Astrocyte (in vitro differentiated cells and primary cell): ENCODE data around the gene PEAK3. TPM values are rescaled to one million over a fixed set of nuclear protein-coding genes. Genes with fewer than 3 reads are reported as not detected.

Source experiments
- DNase-seq: peaks from one replicate; pipeline ENCODE4 v3.0.0-alpha.2; 2010; ENCODE audit warnings: low read depth
- FAIRE-seq: peaks from 2 replicates; lab custom pipeline; 2011; peaks lifted over from hg19 to GRCh38; lab: Jason Lieb, UNC
- H2AFZ ChIP-seq: 2 replicates; pipeline ENCODE4 v1.6.0; 2012; ENCODE audit warnings: low read depth, low read length, inconsistent platforms
- H3K27ac ChIP-seq: 2 replicates; pipeline ENCODE4 v1.5.1; 2011; ENCODE audit warnings: low read depth, low read length, inconsistent platforms
- H3K27me3 ChIP-seq: 2 replicates; pipeline ENCODE4 v1.6.0; 2011; ENCODE audit warnings: low read length, inconsistent platforms; ENCODE audit not compliant: insufficient read depth
- H3K36me3 ChIP-seq: 2 replicates; pipeline ENCODE4 v1.5.1; 2011; ENCODE audit warnings: low read length, inconsistent platforms; ENCODE audit not compliant: insufficient read depth
- H3K4me1 ChIP-seq: 2 replicates; pipeline ENCODE4 v1.5.1; 2011; ENCODE audit warnings: low read length, inconsistent platforms; ENCODE audit not compliant: insufficient read depth
- H3K4me2 ChIP-seq: 2 replicates; pipeline ENCODE4 v1.6.0; 2012; ENCODE audit warnings: low read length, inconsistent platforms
- H3K4me3 ChIP-seq: 2 replicates; pipeline ENCODE4 v1.5.1; 2011; ENCODE audit warnings: low read depth, mild to moderate bottlenecking, low read length, inconsistent platforms; ENCODE audit not compliant: insufficient read depth
- H3K79me2 ChIP-seq: 2 replicates; pipeline ENCODE4 v1.6.0; 2012; ENCODE audit warnings: mild to moderate bottlenecking, low read length, inconsistent platforms; ENCODE audit not compliant: insufficient read depth
- H3K9ac ChIP-seq: 2 replicates; pipeline ENCODE4 v1.6.0; 2012; ENCODE audit warnings: mild to moderate bottlenecking, low read length, inconsistent platforms
- H3K9me3 ChIP-seq: 2 replicates; pipeline ENCODE4 v1.5.1; 2012; ENCODE audit warnings: low read depth, mild to moderate bottlenecking, low read length, inconsistent platforms; ENCODE audit not compliant: insufficient read depth
- H4K20me1 ChIP-seq: 2 replicates; pipeline ENCODE4 v1.6.0; 2012; ENCODE audit warnings: low read length, inconsistent platforms; ENCODE audit not compliant: insufficient read depth
- H3K27ac Mint-ChIP-seq: one replicate; pipeline ENCODE4 v1.8.0; 2021; ENCODE audit warnings: mild to moderate bottlenecking, mixed read lengths; ENCODE audit not compliant: unreplicated experiment
- H3K27me3 Mint-ChIP-seq: one replicate; pipeline ENCODE4 v1.8.0; 2021; ENCODE audit warnings: low read depth, mixed read lengths; ENCODE audit not compliant: unreplicated experiment
- H3K36me3 Mint-ChIP-seq: one replicate; pipeline ENCODE4 v1.8.0; 2021; ENCODE audit warnings: low read depth, mixed read lengths; ENCODE audit not compliant: unreplicated experiment
- H3K4me1 Mint-ChIP-seq: one replicate; pipeline ENCODE4 v1.8.0; 2021; ENCODE audit warnings: low read depth, mixed read lengths; ENCODE audit not compliant: unreplicated experiment
- H3K4me3 Mint-ChIP-seq: one replicate; pipeline ENCODE4 v1.8.0; 2021; ENCODE audit warnings: mild to moderate bottlenecking, moderate library complexity, mixed read lengths; ENCODE audit not compliant: unreplicated experiment
- H3K9me3 Mint-ChIP-seq: one replicate; pipeline ENCODE4 v1.8.0; 2021; ENCODE audit warnings: mild to moderate bottlenecking, mixed read lengths; ENCODE audit not compliant: unreplicated experiment
- EZH2 ChIP-seq: IDR thresholded peaks from 2 replicates; pipeline ENCODE4 v1.6.1; 2012; ENCODE audit warnings: mild to moderate bottlenecking, low read length, inconsistent platforms; ENCODE audit not compliant: insufficient read depth
- total RNA-seq: library from RNA; stranded (reverse); gene quantifications from 2 replicates; pipeline ENCODE4 v1.2.1, GENCODE V29; 2021
- TF ChIP-seq, protein P1 (sequence below): IDR thresholded peaks from 2 replicates; pipeline ENCODE4 v1.5.1; 2011; ENCODE audit warnings: low read depth, mild to moderate bottlenecking, inconsistent platforms, low read length, moderate library complexity; ENCODE audit not compliant: insufficient read depth

Gene PEAK3
- total RNA-seq, 1 donor from 2014 or later: 0.18 TPM

DNA sequence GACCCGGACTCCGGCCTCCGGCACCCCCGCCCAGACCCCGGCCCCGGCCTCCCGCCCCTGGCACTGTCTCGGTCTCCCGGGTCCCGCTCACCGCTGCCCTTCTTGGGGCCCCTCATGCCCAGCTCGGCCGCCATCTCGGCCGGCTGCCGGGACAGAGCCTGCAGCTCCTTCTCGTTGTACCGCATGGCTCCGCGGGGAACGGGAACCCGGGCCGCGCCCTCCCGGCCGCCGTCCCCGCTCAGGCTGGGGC is 46.0 kb downstream of the PEAK3 start:
- Histone ChIP-seq H4K20me1 (peaks cover 81% of the 10 kb centered on the region), H2AFZ (no peak overlapping the region), H3K4me3 (peak overlapping the region; percentile 81), H3K4me1 (peaks cover 63% of the 10 kb centered on the region), H3K9me3 (no peaks in the 10 kb centered on the region), H3K9ac (peak overlapping the region; percentile 93), H3K27ac (peak overlapping the region; percentile 89), H3K27me3 (no peaks in the 10 kb centered on the region), H3K36me3 (peaks cover 9% of the 10 kb centered on the region), H3K4me2 (peak overlapping the region; percentile 93), H3K79me2 (peaks cover 89% of the 10 kb centered on the region)
- TF ChIP-seq EZH2: no peak
- no peaks in the 10 kb centered on the region for H3K9me3 Mint-ChIP-seq
- peaks cover 33% of the 10 kb centered on the region for H3K4me1 Mint-ChIP-seq
- no peak for DNase-seq
- no peak for FAIRE-seq
- H3K27ac Mint-ChIP-seq: no peak overlapping the region
- H3K4me3 Mint-ChIP-seq: peak overlapping the region; percentile 95
- peaks cover 3% of the 10 kb centered on the region for H3K36me3 Mint-ChIP-seq
- H3K27me3 Mint-ChIP-seq: no peaks in the 10 kb centered on the region

- Mint-ChIP-seq H3K4me1 (peaks cover 30% of the 10 kb centered on the region), H3K27ac (peak overlapping the region; percentile 80), H3K27me3 (no peaks in the 10 kb centered on the region), H3K36me3 (peaks cover 3% of the 10 kb centered on the region), H3K9me3 (no peaks in the 10 kb centered on the region), H3K4me3 (peak overlapping the region; percentile 97)
- DNase-seq (no peak), FAIRE-seq (no peak)
- no peak for TF ChIP-seq EZH2
- TF ChIP-seq, protein P1, sequence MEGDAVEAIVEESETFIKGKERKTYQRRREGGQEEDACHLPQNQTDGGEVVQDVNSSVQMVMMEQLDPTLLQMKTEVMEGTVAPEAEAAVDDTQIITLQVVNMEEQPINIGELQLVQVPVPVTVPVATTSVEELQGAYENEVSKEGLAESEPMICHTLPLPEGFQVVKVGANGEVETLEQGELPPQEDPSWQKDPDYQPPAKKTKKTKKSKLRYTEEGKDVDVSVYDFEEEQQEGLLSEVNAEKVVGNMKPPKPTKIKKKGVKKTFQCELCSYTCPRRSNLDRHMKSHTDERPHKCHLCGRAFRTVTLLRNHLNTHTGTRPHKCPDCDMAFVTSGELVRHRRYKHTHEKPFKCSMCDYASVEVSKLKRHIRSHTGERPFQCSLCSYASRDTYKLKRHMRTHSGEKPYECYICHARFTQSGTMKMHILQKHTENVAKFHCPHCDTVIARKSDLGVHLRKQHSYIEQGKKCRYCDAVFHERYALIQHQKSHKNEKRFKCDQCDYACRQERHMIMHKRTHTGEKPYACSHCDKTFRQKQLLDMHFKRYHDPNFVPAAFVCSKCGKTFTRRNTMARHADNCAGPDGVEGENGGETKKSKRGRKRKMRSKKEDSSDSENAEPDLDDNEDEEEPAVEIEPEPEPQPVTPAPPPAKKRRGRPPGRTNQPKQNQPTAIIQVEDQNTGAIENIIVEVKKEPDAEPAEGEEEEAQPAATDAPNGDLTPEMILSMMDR: no peak
- H4K20me1 ChIP-seq: peaks cover 78% of the 10 kb centered on the region
- H2AFZ ChIP-seq: no peak overlapping the region
- H3K79me2 ChIP-seq: peaks cover 85% of the 10 kb centered on the region
- no peaks in the 10 kb centered on the region for H3K9me3 ChIP-seq
- no peaks in the 10 kb centered on the region for H3K27me3 ChIP-seq
- H3K4me1 ChIP-seq: peaks cover 58% of the 10 kb centered on the region
- peak overlapping the region; percentile 93 for H3K4me2 ChIP-seq
- peak overlapping the region; percentile 93 for H3K9ac ChIP-seq
- peak overlapping the region; percentile 89 for H3K27ac ChIP-seq
- H3K36me3 ChIP-seq: peaks cover 9% of the 10 kb centered on the region
- peak overlapping the region; percentile 81 for H3K4me3 ChIP-seq
Observed at GRCh38 chr19:2235381-2236063, 46.5 kb downstream of the PEAK3 start.

DNA sequence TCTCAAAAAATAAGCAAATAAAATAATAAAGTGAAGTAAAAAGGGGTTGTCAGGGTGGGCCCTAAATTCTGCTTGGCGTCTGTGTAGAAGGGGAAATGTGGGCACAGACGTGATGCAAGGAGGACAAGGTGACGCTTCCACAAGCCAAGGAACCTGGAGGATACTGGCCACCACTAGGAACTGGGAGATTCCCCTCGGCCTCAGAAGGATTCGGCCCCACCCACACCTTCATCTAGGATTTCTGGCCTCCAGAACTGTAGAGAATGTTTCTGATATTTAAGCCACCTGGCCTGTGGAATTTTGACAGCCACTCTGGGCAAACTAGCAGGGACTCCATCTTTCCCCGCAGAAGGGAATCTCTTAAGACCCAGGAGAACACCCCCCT is 47.0 kb downstream of the PEAK3 start:
- Histone ChIP-seq H4K20me1 (peaks cover 72% of the 10 kb centered on the region), H2AFZ (no peak overlapping the region), H3K9me3 (no peaks in the 10 kb centered on the region), H3K79me2 (peaks cover 79% of the 10 kb centered on the region), H3K9ac (peak overlapping the region; percentile 93), H3K4me1 (peaks cover 53% of the 10 kb centered on the region), H3K36me3 (peaks cover 12% of the 10 kb centered on the region), H3K27me3 (no peaks in the 10 kb centered on the region), H3K4me3 (peak overlapping the region; percentile 81), H3K27ac (no peak overlapping the region), H3K4me2 (peak overlapping the region; percentile 93)
- no peaks in the 10 kb centered on the region for H3K27me3 Mint-ChIP-seq
- no peak for DNase-seq
- no peaks in the 10 kb centered on the region for H3K9me3 Mint-ChIP-seq
- H3K4me1 Mint-ChIP-seq: peaks cover 26% of the 10 kb centered on the region
- TF ChIP-seq, protein P1: no peak
- TF ChIP-seq EZH2: no peak
- H3K4me3 Mint-ChIP-seq: peak overlapping the region; percentile 97
- FAIRE-seq: no peak
- H3K36me3 Mint-ChIP-seq: peaks cover 3% of the 10 kb centered on the region
- H3K27ac Mint-ChIP-seq: peak overlapping the region; percentile 80
